Measurements from ENCODE around the gene DNAJC7. TPM values are rescaled to one million over a fixed set of nuclear protein-coding genes. Genes with fewer than 3 reads are reported as not detected.

Gene DNAJC7
- total and polyA plus RNA-seq, 9 of the 15 experiments (the other 6 are each of a cell fraction or from before 2014, with no cell fraction given): 85.8 to 262 (median 157) TPM

DNA sequence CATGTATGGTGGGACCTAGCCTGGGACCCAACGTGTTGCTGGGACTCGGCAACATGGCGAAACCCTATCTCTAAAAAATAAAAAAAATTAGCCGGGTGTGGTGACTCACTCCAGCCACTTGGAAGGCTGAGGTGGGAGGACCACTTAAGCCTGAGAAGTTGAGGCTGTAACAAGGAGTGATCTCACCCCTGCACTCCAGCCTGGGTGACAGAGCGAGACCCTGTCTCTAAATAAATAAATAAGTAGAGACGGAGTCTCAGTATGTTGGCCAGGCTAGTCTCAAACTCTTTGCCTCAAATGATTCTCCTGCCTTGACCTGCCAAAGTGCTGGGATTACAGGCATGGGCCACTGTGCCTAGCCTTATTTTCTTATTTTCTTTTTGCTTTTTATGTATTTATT is 60.7 kb downstream of the DNAJC7 start (continued):
- TF ChIP-seq, protein P1, sequence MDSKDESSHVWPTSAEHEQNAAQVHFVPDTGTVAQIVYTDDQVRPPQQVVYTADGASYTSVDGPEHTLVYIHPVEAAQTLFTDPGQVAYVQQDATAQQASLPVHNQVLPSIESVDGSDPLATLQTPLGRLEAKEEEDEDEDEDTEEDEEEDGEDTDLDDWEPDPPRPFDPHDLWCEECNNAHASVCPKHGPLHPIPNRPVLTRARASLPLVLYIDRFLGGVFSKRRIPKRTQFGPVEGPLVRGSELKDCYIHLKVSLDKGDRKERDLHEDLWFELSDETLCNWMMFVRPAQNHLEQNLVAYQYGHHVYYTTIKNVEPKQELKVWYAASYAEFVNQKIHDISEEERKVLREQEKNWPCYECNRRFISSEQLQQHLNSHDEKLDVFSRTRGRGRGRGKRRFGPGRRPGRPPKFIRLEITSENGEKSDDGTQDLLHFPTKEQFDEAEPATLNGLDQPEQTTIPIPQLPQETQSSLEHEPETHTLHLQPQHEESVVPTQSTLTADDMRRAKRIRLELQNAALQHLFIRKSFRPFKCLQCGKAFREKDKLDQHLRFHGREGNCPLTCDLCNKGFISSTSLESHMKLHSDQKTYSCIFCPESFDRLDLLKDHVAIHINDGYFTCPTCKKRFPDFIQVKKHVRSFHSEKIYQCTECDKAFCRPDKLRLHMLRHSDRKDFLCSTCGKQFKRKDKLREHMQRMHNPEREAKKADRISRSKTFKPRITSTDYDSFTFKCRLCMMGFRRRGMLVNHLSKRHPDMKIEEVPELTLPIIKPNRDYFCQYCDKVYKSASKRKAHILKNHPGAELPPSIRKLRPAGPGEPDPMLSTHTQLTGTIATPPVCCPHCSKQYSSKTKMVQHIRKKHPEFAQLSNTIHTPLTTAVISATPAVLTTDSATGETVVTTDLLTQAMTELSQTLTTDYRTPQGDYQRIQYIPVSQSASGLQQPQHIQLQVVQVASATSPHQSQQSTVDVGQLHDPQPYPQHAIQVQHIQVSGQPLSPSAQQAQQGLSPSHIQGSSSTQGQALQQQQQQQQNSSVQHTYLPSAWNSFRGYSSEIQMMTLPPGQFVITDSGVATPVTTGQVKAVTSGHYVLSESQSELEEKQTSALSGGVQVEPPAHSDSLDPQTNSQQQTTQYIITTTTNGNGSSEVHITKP (IDR thresholded peaks at IDR 0.05; ENCODE audit: partially characterized antibody): peak; percentile 10
- TF ChIP-seq ATF6 (CRISPR knock-in tag; IDR thresholded peaks at IDR 0.05) (no peak), BCLAF1 (IDR thresholded peaks at IDR 0.05; ENCODE audit: borderline replicate concordance in 1 of 2, control insufficient read depth in 1 of 2, low read depth in 2 of 2, low read length in 1 of 2) (no peak), NFIX (CRISPR knock-in tag; IDR thresholded peaks at IDR 0.05; ENCODE audit: low read depth) (no peak), PTTG1 (tag; IDR thresholded peaks at IDR 0.05; ENCODE audit: low read depth) (no peak), ATF7 (IDR thresholded peaks at IDR 0.05) (peak; percentile 28; the same call in 1 of the 2 replicates), DPF2 (IDR thresholded peaks at IDR 0.05) (peak; percentile 41; the same call in 1 of the 2 replicates), ZFPM2 (CRISPR knock-in tag; IDR thresholded peaks at IDR 0.05) (no peak), MBD1 (CRISPR knock-in tag; IDR thresholded peaks at IDR 0.05) (no peak), ZNF384 (IDR thresholded peaks at IDR 0.05; ENCODE audit: low read depth, low read length) (peak; percentile 78), POLR2G (IDR thresholded peaks at IDR 0.05; ENCODE audit: low read depth, low read length) (no peak), FOXA1 (IDR thresholded peaks at IDR 0.05; ENCODE audit: borderline replicate concordance) (no peak)
- TF ChIP-seq, protein P2, sequence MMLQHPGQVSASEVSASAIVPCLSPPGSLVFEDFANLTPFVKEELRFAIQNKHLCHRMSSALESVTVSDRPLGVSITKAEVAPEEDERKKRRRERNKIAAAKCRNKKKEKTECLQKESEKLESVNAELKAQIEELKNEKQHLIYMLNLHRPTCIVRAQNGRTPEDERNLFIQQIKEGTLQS (IDR thresholded peaks at IDR 0.05): peak; percentile 88
- TF ChIP-seq, protein P2 (CRISPR knock-in tag; conservative IDR thresholded peaks at IDR 0.05): no peak
